Right renal cortex interstitium (tissue), 3 donors: Measurements from ENCODE around the gene SLC5A11. TPM values are rescaled to one million over a fixed set of nuclear protein-coding genes. Genes with fewer than 3 reads are reported as not detected.
A peak's percentile ranks its signal among the peaks of the same experiment; 100 is the strongest.
"Not testable (repeated sequence)": the region's sequence is repeated elsewhere in the genome, so short reads cannot be mapped to it uniquely, and the experiment has no call there.

ENCODE experiments used
- DNase-seq, 3 donors: peaks; one replicate each; pipeline ENCODE4 v3.0.0-alpha.2; 2013; ENCODE audit warnings: low read depth in 3 of 3, low spot score in 2 of 3
- polyA plus RNA-seq, 3 donors: library from polyadenylated mRNA; unstranded; fragments of 120-200 nt; gene quantifications; one replicate each; pipeline ENCODE4 v1.2.1, GENCODE V29; 2013; ENCODE audit not compliant: insufficient read length in 3 of 3

Gene SLC5A11
- polyA plus RNA-seq, 3 donors, result 2.8 to 6.5 (median 5.9) TPM

- no peak for DNase-seq
Measured at GRCh38 chr16:24855678-24856077, 9.9 kb downstream of the SLC5A11 start.

- DNase-seq, result not testable (repeated sequence)
Measured at GRCh38 chr16:24856871-24857270, 11.1 kb downstream of the SLC5A11 start.

- DNase-seq, result peak; percentile 23 to 39 (median 37)
Measured at GRCh38 chr16:24858219-24859041, 12.7 kb downstream of the SLC5A11 start.

- DNase-seq, result no peak
Measured at GRCh38 chr16:24861461-24861860, 15.7 kb downstream of the SLC5A11 start.

- DNase-seq, result no peak
Measured at GRCh38 chr16:24863582-24864437, 18.0 kb downstream of the SLC5A11 start.

- DNase-seq, result no peak
Measured at GRCh38 chr16:24869033-24869432, 23.3 kb downstream of the SLC5A11 start.

GRCh38 chr16:24871891-24872290 is 26.1 kb downstream of the SLC5A11 start:
- no peak for DNase-seq

- no peak for DNase-seq
Measured at GRCh38 chr16:24873028-24873427, 27.3 kb downstream of the SLC5A11 start.

GRCh38 chr16:24875466-24875865 is 29.7 kb downstream of the SLC5A11 start:
- no peak for DNase-seq

- DNase-seq, result no peak
Measured at GRCh38 chr16:24876231-24876630, 30.5 kb downstream of the SLC5A11 start.

- no peak for DNase-seq
Measured at GRCh38 chr16:24879684-24880083, 33.9 kb downstream of the SLC5A11 start.

GRCh38 chr16:24883714-24884151 is 38.0 kb downstream of the SLC5A11 start:
- DNase-seq, result no peak

- no peak for DNase-seq
Measured at GRCh38 chr16:24887472-24887871, 41.7 kb downstream of the SLC5A11 start.

- DNase-seq, result no peak
Measured at GRCh38 chr16:24890746-24891145, 45.0 kb downstream of the SLC5A11 start.

GRCh38 chr16:24896439-24896838 is 50.7 kb downstream of the SLC5A11 start:
- no peak for DNase-seq

GRCh38 chr16:24897522-24897921 is 51.8 kb downstream of the SLC5A11 start:
- not testable (repeated sequence) for DNase-seq

GRCh38 chr16:24900230-24900629 is 54.5 kb downstream of the SLC5A11 start:
- DNase-seq, result no peak

- DNase-seq, result no peak
Measured at GRCh38 chr16:24906199-24906808, 60.5 kb downstream of the SLC5A11 start.

GRCh38 chr16:24906901-24907300 is 61.1 kb downstream of the SLC5A11 start:
- no peak for DNase-seq

GRCh38 chr16:24908716-24909115 is 63.0 kb downstream of the SLC5A11 start:
- DNase-seq, result no peak

- no peak for DNase-seq
Measured at GRCh38 chr16:24909856-24910255, 64.1 kb downstream of the SLC5A11 start.
